Cortex of kidney (tissue), 1 donor: ENCODE measurements around the gene CLSTN1.

Source experiments
- DNase-seq: peaks from one replicate; lab custom pipeline; 2025; lab: John Stamatoyannopoulos, UW

Gene CLSTN1

DNA sequence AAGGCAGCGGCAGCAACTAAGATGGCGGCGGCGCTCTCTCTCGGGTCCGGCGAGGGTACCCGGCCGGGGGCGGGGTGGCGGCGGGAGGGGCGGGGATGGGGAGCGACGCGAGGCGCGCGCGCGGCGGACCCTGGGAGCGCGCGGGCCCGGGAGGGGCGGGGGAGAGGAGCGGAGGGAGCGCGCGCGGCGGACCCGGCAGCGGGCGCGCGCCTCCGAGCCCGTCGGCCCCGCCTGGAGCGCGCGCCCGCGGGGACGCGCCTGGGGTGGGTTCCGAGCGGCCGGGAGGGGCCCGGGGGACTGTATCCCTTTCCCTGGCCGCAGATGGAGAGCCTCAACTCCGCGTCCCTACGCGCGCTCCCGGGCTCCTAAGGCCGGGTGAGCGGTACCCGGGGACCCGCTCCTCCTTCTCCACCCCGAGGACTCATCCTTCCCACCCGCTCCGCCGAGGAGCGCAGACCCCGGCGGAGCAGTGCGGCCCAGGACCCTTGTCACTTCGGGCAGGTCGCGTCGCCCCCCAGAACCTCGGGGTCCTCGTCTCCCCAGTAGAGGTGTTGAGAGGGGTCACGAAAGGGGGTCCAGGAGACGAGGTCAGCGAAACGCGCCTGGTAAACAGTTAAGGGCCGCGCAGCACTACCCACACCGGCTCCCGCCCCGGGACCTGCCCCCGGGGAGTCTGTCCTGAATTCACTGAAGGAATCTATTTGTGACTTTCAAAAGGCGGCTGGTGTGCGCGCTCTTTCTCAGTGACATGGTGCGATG lies at the start of gene CLSTN1:
TSS of gene CLSTN1 (minus strand) at position 23 of the 759 bp plus-strand sequence. CDS start 232 bp downstream, outside the sequence.
- DNase-seq, result no peak

GRCh38 chr1:9873385-9873784 lies 49.6 kb upstream of the CLSTN1 start:
- DNase-seq, result no peak

GRCh38 chr1:9872430-9873165 lies 48.8 kb upstream of the CLSTN1 start:
- DNase-seq, result no peak

DNA sequence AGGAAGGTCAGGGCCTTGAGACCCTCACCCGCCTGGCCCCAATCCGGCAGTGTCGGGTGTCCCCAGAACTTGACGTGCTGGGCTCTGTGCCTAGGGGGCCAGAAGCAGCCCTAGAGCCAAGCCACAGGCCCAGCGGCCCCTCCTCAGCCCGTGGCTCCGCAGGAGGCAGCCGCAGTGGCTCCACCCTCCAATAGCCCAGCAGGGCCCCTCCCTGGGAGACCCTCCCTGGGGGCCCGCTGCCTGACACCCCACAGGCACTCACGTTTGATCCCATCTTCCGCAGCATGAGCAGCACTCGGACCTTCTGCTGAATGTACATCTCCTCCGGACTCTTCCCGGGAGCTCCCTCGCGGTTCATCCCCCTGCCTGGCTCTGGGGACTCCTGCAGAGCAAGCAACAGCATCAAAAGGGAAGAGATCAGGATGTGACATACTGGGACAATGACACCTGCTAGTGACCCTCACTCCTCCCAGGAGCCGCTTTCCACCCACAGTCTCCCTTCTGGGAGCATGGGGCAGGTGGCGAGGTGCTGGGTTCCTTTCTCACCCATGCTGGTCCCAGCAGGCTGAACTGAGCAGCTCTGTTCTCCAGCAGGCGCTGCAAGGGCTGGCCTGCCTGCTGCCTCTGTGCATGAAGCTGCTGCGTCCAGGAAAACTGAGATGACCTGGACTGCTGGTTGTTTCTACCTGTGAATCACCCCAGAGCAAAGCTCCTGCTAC lies 48.1 kb upstream of the CLSTN1 start:
- no peak for DNase-seq

DNA sequence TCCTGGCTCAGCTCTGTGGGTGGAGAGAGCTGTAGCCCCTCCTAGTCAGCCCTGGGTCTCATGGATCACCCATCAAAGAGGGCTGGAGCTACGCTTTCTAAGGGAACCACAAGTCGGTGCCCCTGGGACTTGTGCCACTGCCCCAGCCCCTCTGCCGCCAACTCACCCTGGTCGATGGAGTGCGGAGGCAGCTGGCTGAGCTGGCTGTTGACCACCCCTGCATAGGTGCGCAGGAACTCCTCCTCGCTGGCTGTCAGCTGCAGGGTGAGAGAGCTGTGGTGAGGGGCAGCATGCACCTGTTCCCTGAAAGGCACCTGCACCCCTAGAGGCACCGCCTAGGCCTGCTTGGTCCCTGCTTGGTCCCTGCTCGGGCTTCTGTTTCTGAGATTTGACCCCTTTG lies 47.3 kb upstream of the CLSTN1 start:
- no peak for DNase-seq

- no peak for DNase-seq
These were observed 46.8 kb upstream of the CLSTN1 start for GRCh38 chr1:9870572-9870971.

DNA sequence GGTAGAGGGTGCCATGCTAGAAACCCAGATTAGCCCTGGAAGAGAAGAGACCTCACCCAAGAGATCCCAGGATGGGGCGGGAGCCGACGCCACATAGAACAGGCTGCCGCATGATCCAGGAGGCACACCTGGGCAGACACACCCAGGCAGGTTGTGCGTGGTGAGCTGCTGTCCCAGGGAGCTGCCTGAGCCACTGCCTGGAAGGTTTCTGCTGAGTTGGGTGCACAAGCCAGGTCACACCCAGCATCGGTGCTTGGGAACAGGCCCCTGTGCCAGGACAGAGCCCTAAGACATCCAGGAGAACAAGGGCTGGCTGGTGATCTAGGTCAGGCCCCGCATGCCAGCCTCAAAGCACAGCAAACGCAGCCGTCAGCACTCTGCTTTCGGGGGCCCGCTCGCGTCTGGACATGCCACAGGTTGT lies 46.1 kb upstream of the CLSTN1 start:
- no peak for DNase-seq

GRCh38 chr1:9868244-9868590 lies 44.5 kb upstream of the CLSTN1 start:
- no peak for DNase-seq

- no peak for DNase-seq
These were observed 43.9 kb upstream of the CLSTN1 start for GRCh38 chr1:9867408-9868243.

GRCh38 chr1:9866836-9867235 lies 43.1 kb upstream of the CLSTN1 start:
- DNase-seq, result no peak

DNA sequence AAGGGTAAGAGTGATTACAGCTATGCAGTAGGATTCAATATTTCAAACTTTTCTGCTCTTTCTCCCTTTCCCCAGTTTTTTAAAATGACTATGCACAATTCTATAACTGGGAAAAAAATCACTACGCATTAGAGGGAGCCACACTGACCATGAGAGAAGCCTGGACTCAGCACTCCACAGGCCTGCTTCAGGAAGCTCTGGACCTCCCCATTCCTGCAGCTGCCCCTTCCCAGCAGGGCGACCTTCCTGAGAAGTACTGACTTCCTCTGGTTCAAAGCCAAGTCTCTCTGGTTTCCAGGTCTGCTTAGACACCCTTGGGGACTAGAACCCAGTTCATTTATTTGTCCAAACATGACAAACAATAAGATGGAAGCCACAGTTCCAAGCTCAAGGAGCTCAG lies 42.0 kb upstream of the CLSTN1 start:
- DNase-seq, result no peak

GRCh38 chr1:9863371-9863770 lies 39.6 kb upstream of the CLSTN1 start:
- no peak for DNase-seq

DNA sequence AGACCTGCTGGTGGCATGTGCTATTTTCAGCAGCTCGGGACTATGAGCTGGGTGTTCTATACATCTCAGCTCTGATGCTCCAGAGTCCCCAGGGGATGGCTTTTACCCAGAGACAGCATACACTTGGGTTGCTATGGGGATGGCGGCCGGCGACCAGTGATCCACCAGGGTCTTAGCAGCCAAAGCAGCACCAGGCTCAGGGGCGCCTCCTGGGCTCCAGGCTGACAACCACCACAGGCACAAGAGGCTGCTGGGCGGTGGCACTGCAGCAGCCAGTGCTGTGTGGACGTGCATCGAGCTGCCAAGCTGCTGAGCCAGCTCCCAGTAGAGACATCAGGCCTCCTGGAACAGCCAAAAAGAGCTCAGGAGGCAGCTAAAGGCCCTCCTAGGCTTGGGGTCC lies 37.6 kb upstream of the CLSTN1 start:
- DNase-seq, result no peak

GRCh38 chr1:9860887-9861286 lies 37.1 kb upstream of the CLSTN1 start:
- no peak for DNase-seq

DNA sequence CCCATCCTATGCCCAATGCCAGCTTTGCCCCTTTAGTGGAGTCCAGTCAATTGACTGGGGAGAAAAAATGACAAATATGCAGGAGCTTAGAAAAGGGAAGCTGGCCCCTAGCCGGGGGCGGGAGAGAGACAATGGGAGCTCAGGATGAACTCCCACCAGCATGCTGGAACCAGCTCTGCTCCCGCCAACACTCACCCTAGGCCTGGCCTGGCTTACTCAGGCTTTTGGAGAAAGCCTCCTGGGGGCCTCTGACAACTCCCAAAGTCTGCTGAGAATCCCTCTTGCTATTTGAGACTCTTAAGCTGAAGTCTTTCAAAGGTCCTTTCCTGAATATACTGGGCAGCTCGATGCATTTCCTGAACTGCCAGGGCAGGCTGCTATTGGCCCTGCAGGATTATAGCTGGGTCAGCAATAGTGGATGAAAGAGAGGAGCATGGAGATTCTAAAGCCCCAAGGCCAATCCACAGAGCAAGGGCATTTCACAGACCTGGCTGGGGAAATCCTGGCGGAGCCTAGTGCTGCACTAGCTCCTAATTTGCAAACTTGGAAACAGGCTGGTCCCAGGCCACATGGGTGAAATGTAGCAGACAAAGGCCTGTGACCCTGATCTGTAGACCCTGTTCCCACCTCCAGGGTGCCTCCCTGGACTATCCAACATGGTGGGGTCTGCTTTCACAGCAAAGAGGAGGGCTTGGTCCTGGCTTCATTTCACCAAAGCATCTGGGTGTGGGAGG lies 35.7 kb upstream of the CLSTN1 start:
- DNase-seq, result no peak

GRCh38 chr1:9858293-9859035 lies 34.7 kb upstream of the CLSTN1 start:
- DNase-seq, result no peak

DNA sequence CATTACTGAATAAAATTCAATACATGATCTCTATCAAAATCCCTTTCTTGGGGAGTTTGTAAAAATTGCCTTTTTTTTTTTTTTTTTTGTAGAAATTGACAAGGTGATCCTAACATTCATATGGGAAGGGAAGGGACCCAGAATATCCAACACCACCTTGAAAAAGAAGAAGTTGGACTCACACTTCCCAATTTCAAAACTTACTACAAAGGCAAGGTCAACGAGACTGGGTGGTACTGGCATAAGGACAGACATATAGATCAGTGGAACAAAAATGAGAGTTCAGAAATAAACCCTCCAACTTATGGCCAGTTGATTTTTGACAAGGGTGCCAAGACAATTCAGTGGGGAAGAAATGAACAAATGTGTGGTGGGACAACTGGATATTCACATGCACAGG lies 31.4 kb upstream of the CLSTN1 start:
- no peak for DNase-seq

GRCh38 chr1:9853249-9853595 lies 29.5 kb upstream of the CLSTN1 start:
- DNase-seq, result no peak

GRCh38 chr1:9852410-9853248 lies 28.9 kb upstream of the CLSTN1 start:
- no peak for DNase-seq

DNA sequence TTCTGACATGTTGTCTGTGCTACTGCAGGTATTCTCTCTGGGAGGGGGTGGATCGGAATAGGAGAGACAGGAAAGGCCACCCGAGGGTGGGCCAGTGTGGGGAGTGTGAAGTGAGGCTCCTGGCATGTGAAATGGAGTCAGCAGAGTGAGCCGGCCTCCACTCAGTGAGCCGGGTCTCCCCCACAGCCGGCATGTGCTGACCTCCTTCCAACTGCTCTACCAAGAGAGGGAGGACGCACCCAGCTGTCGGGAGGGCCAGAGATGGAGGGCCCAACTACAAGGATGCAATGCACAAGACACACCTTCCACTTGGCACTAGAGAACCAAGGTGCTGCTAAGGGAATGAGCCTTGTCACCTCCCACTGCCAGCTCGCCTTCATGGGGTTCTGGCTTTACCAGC lies 28.2 kb upstream of the CLSTN1 start:
- no peak for DNase-seq
